Neural progenitor cell (in vitro differentiated cells): ENCODE data around the gene POLE. TPM values are rescaled to one million over a fixed set of nuclear protein-coding genes. Genes with fewer than 3 reads are reported as not detected.

ENCODE experiments used
- DNase-seq: peaks from one replicate; pipeline ENCODE4 v3.0.0-alpha.2; 2016; ENCODE audit warnings: low spot score
- H2AFZ ChIP-seq: fragments of 200-600 bp; sonication (generic); replicated peaks from 2 replicates; pipeline ENCODE4 v1.6.1; 2016; ENCODE audit warnings: antibody characterized with exemption
- H3F3A ChIP-seq: fragments of 200-600 bp; sonication (generic); 2 replicates; pipeline ENCODE4 v1.6.1; 2016; ENCODE audit warnings: antibody characterized with exemption, low read depth
- H3K27ac ChIP-seq: fragments of 200-600 bp; sonication (generic); 2 replicates; pipeline ENCODE4 v1.5.1; 2016; ENCODE audit warnings: mild to moderate bottlenecking
- H3K27me3 ChIP-seq: fragments of 200-600 bp; sonication (generic); 2 replicates; pipeline ENCODE4 v1.6.1; 2016; ENCODE audit warnings: mild to moderate bottlenecking, moderate library complexity
- H3K36me3 ChIP-seq: fragments of 200-600 bp; sonication (generic); 2 replicates; pipeline ENCODE4 v1.5.1; 2016
- H3K4me1 ChIP-seq: fragments of 200-600 bp; sonication (generic); 2 replicates; pipeline ENCODE4 v1.6.1; 2016; ENCODE audit warnings: mixed run types
- H3K4me2 ChIP-seq: fragments of 200-600 bp; sonication (generic); 2 replicates; pipeline ENCODE4 v1.6.1; 2016
- H3K4me3 ChIP-seq: fragments of 200-600 bp; sonication (generic); 2 replicates; pipeline ENCODE4 v1.5.1; 2016
- H3K79me2 ChIP-seq: fragments of 200-600 bp; sonication (generic); 2 replicates; pipeline ENCODE4 v1.6.1; 2016; ENCODE audit warnings: low read depth
- H3K9ac ChIP-seq: fragments of 200-600 bp; sonication (generic); 2 replicates; pipeline ENCODE4 v1.6.1; 2016
- H3K9me3 ChIP-seq: fragments of 200-600 bp; sonication (generic); 2 replicates; pipeline ENCODE4 v1.5.1; 2016; ENCODE audit warnings: low read depth
- H4K20me1 ChIP-seq: fragments of 200-600 bp; sonication (generic); 2 replicates; pipeline ENCODE4 v1.6.1; 2016; ENCODE audit warnings: low read depth
- H3K27ac Mint-ChIP-seq: 3 replicates; pipeline ENCODE4 v1.8.0; 2021; ENCODE audit warnings: mixed read lengths
- H3K27me3 Mint-ChIP-seq: 2 replicates; pipeline ENCODE4 v1.8.0; 2022; ENCODE audit warnings: low read depth, mild to moderate bottlenecking, inconsistent platforms, moderate library complexity, mixed read lengths; ENCODE audit not compliant: insufficient read depth
- H3K36me3 Mint-ChIP-seq: 3 replicates; pipeline ENCODE4 v1.8.0; 2021; ENCODE audit warnings: mixed read lengths
- H3K4me1 Mint-ChIP-seq: 3 replicates; pipeline ENCODE4 v1.8.0; 2021; ENCODE audit warnings: mixed read lengths
- H3K4me3 Mint-ChIP-seq: 3 replicates; pipeline ENCODE4 v1.8.0; 2021; ENCODE audit warnings: mild to moderate bottlenecking, moderate library complexity, mixed read lengths
- H3K9me3 Mint-ChIP-seq: 3 replicates; pipeline ENCODE4 v1.8.0; 2020; ENCODE audit warnings: mixed read lengths
- EZH2 ChIP-seq: fragments of 200-600 bp; sonication (generic); IDR thresholded peaks from 2 replicates; pipeline ENCODE4 v1.6.1; 2017; ENCODE audit warnings: antibody characterized with exemption, mild to moderate bottlenecking, moderate library complexity
- EZH2phosphoT487 ChIP-seq: fragments of 200-600 bp; sonication (generic); IDR thresholded peaks from 2 replicates; pipeline ENCODE4 v1.6.1; 2017; ENCODE audit warnings: antibody characterized with exemption
- total RNA-seq: library from RNA; depleted of rRNA; stranded (reverse); fragments of >200 nt; gene quantifications from 2 replicates; pipeline ENCODE4 v1.2.3, GENCODE V29; 2015; ENCODE audit warnings: low replicate concordance
- TF ChIP-seq, protein P1 (sequence below): fragments of 200-600 bp; sonication (generic); IDR thresholded peaks from 2 replicates; pipeline ENCODE4 v1.5.1; 2017; ENCODE audit warnings: antibody characterized with exemption, mild to moderate bottlenecking

The POLE gene
- total RNA-seq, 1 donor from 2014 or later, result 46.8 TPM

DNA sequence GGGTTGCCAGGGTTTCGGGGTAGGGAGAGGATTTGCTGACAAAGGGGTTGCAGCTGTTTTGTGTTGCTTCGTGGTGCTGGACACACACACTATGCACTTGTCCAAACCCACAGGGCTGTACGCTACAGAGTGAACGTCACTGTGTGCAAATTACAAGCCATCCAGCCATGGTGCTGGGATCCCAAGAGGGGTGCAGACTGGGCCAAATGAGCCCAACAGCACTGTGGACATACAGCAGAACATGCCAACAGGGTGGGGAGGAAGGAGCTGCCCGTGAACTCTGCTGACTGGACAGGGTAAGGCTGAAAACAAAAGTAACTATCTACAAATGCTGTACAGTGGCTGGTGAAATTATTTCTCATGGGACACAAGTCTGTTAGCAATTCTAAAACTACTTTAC is 25.2 kb downstream of the POLE start:
- Histone ChIP-seq H4K20me1 (no peaks in the 10 kb centered on the region), H3K27me3 (no peaks in the 10 kb centered on the region), H3K4me3 (no peak overlapping the region), H3K27ac (no peak overlapping the region), H2AFZ (no peak overlapping the region), H3K9ac (no peak overlapping the region), H3K36me3 (no peaks in the 10 kb centered on the region), H3F3A (no peaks in the 10 kb centered on the region), H3K4me2 (no peak overlapping the region), H3K4me1 (no peaks in the 10 kb centered on the region), H3K9me3 (no peaks in the 10 kb centered on the region), H3K79me2 (no peaks in the 10 kb centered on the region)
- Mint-ChIP-seq H3K27me3 (no peaks in the 10 kb centered on the region), H3K9me3 (no peaks in the 10 kb centered on the region), H3K4me3 (no peak overlapping the region), H3K27ac (no peak overlapping the region), H3K4me1 (no peaks in the 10 kb centered on the region), H3K36me3 (peaks cover 43% of the 10 kb centered on the region)
- no peak for DNase-seq
- TF ChIP-seq EZH2 (no peak), EZH2phosphoT487 (no peak)
- TF ChIP-seq, protein P1, sequence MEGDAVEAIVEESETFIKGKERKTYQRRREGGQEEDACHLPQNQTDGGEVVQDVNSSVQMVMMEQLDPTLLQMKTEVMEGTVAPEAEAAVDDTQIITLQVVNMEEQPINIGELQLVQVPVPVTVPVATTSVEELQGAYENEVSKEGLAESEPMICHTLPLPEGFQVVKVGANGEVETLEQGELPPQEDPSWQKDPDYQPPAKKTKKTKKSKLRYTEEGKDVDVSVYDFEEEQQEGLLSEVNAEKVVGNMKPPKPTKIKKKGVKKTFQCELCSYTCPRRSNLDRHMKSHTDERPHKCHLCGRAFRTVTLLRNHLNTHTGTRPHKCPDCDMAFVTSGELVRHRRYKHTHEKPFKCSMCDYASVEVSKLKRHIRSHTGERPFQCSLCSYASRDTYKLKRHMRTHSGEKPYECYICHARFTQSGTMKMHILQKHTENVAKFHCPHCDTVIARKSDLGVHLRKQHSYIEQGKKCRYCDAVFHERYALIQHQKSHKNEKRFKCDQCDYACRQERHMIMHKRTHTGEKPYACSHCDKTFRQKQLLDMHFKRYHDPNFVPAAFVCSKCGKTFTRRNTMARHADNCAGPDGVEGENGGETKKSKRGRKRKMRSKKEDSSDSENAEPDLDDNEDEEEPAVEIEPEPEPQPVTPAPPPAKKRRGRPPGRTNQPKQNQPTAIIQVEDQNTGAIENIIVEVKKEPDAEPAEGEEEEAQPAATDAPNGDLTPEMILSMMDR, result no peak

DNA sequence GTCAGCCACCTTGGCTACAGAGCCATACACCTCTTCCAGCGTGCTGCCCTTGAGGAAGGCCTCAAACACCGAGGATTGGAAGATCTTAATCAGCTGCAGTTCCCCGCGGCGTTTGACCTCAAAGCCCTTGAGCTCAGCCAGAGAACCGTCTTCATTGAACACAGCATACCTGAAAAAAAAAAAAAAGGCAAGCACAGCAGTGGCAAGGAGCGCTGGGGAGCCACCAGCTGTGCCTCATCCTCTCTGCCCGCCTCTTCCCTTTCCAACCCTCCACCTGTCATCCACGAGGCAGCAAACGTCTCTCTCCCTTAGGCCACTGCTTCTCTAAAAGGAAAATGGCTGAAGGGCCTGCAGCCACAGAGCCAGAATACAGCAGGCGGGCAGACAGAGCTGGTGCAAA is 26.1 kb downstream of the POLE start:
- Histone ChIP-seq H3K4me3 (no peak overlapping the region), H3K27ac (no peak overlapping the region), H3K4me2 (no peak overlapping the region), H2AFZ (no peak overlapping the region), H3K4me1 (no peaks in the 10 kb centered on the region), H4K20me1 (no peaks in the 10 kb centered on the region), H3F3A (no peaks in the 10 kb centered on the region), H3K79me2 (no peaks in the 10 kb centered on the region), H3K36me3 (no peaks in the 10 kb centered on the region), H3K9me3 (no peaks in the 10 kb centered on the region), H3K9ac (no peak overlapping the region), H3K27me3 (no peaks in the 10 kb centered on the region)
- TF ChIP-seq, protein P1, result no peak
- TF ChIP-seq EZH2 (no peak), EZH2phosphoT487 (no peak)
- DNase-seq, result no peak
- Mint-ChIP-seq H3K36me3 (peaks cover 39% of the 10 kb centered on the region), H3K27me3 (no peaks in the 10 kb centered on the region), H3K4me1 (no peaks in the 10 kb centered on the region), H3K9me3 (no peaks in the 10 kb centered on the region), H3K27ac (no peak overlapping the region), H3K4me3 (no peak overlapping the region)

DNA sequence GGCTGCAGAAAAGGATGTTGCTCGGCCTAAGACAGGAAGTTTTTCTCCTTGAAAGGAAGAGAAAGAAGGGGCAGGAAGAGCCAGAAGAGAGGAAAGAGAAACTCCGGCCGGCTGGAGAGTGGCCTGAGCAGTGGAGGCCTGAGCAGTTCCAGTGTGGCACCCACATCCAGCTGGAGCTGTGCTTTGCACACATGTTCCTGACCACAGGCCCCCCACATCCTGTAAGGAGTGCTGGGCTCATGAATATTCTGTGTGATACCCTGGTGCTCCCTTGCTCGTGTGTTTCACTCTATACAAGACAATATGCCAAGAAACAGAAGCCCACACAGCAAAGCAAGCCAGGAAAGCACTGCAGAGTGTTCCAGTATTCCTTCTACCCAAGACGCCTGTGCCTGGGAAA is 27.1 kb downstream of the POLE start:
- no peaks in the 10 kb centered on the region for H3K9me3 Mint-ChIP-seq
- DNase-seq, result no peak
- Histone ChIP-seq H3K4me2 (no peak overlapping the region), H3K9me3 (no peaks in the 10 kb centered on the region), H3K4me3 (no peak overlapping the region), H3F3A (no peaks in the 10 kb centered on the region), H2AFZ (no peak overlapping the region), H3K79me2 (no peaks in the 10 kb centered on the region), H3K36me3 (peaks cover 4% of the 10 kb centered on the region), H3K4me1 (no peaks in the 10 kb centered on the region), H4K20me1 (no peaks in the 10 kb centered on the region), H3K27me3 (no peaks in the 10 kb centered on the region), H3K27ac (no peak overlapping the region), H3K9ac (no peak overlapping the region)
- no peaks in the 10 kb centered on the region for H3K27me3 Mint-ChIP-seq
- H3K4me3 Mint-ChIP-seq, result no peak overlapping the region
- peaks cover 33% of the 10 kb centered on the region for H3K36me3 Mint-ChIP-seq
- H3K4me1 Mint-ChIP-seq, result no peaks in the 10 kb centered on the region
- no peak overlapping the region for H3K27ac Mint-ChIP-seq
- TF ChIP-seq EZH2phosphoT487 (no peak), EZH2 (no peak)
- TF ChIP-seq, protein P1, result no peak

DNA sequence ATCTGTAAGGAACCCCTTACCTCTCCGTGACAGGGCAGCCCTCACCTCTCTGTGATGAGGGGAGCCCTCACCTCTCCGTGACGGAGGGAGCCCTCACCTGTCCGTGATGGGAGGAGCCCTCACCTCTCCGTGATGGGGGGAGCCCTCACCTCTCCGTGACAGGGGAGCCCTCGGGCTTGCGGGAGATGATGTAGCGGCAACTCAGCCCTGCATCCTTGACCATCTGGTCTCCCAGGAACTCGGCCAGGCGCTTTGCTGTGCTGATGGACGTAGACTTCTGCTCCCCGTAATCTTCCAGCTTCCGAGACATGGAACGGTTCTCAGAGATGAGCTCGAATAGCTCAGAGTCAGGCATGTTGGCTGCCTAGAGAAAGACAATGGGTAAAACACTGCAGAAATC is 28.0 kb downstream of the POLE start:
- Histone ChIP-seq H3K9ac (no peak overlapping the region), H3K36me3 (peaks cover 6% of the 10 kb centered on the region), H3F3A (no peaks in the 10 kb centered on the region), H3K9me3 (no peaks in the 10 kb centered on the region), H3K27ac (no peak overlapping the region), H3K4me1 (no peaks in the 10 kb centered on the region), H2AFZ (no peak overlapping the region), H4K20me1 (no peaks in the 10 kb centered on the region), H3K79me2 (no peaks in the 10 kb centered on the region), H3K4me2 (no peak overlapping the region), H3K4me3 (no peak overlapping the region), H3K27me3 (no peaks in the 10 kb centered on the region)
- no peaks in the 10 kb centered on the region for H3K27me3 Mint-ChIP-seq
- TF ChIP-seq EZH2phosphoT487 (no peak), EZH2 (no peak)
- TF ChIP-seq, protein P1, result no peak
- DNase-seq, result no peak
- H3K4me1 Mint-ChIP-seq, result no peaks in the 10 kb centered on the region
- H3K27ac Mint-ChIP-seq, result no peak overlapping the region
- no peaks in the 10 kb centered on the region for H3K9me3 Mint-ChIP-seq
- peaks cover 37% of the 10 kb centered on the region for H3K36me3 Mint-ChIP-seq
- H3K4me3 Mint-ChIP-seq, result no peak overlapping the region
